Measurements from ENCODE around the gene ARHGEF38.

The ARHGEF38 gene

GRCh38 chr4:105619188-105619931 lies 66.9 kb downstream of the ARHGEF38 start:
- no peak for DNase-seq

GRCh38 chr4:105620640-105621323 lies 68.4 kb downstream of the ARHGEF38 start:
- no peak for DNase-seq

- DNase-seq = no peak
Observed at GRCh38 chr4:105622269-105622668, 69.8 kb downstream of the ARHGEF38 start.

GRCh38 chr4:105623099-105623498 lies 70.7 kb downstream of the ARHGEF38 start:
- no peak for DNase-seq

- DNase-seq = no peak
Observed at GRCh38 chr4:105624530-105624929, 72.1 kb downstream of the ARHGEF38 start.

GRCh38 chr4:105625214-105625613 lies 72.8 kb downstream of the ARHGEF38 start:
- DNase-seq = no peak

- no peak for DNase-seq
Observed at GRCh38 chr4:105626846-105627245, 74.4 kb downstream of the ARHGEF38 start.

GRCh38 chr4:105627620-105628019 lies 75.2 kb downstream of the ARHGEF38 start:
- DNase-seq = no peak

GRCh38 chr4:105630670-105631655 lies 78.5 kb downstream of the ARHGEF38 start:
- no peak for DNase-seq

- DNase-seq = no peak
Observed at GRCh38 chr4:105631818-105632400, 79.5 kb downstream of the ARHGEF38 start.

- no peak for DNase-seq
Observed at GRCh38 chr4:105632599-105632998, 80.2 kb downstream of the ARHGEF38 start.

- no peak for DNase-seq
Observed at GRCh38 chr4:105633241-105633640, 80.8 kb downstream of the ARHGEF38 start.

GRCh38 chr4:105634402-105635080 lies 82.1 kb downstream of the ARHGEF38 start:
- no peak for DNase-seq

GRCh38 chr4:105637408-105638176 lies 85.2 kb downstream of the ARHGEF38 start:
- DNase-seq = peak in 1 of 5 experiments; percentile 3

GRCh38 chr4:105641845-105642244 lies 89.4 kb downstream of the ARHGEF38 start:
- no peak for DNase-seq

- no peak for DNase-seq
Observed at GRCh38 chr4:105644257-105644656, 91.8 kb downstream of the ARHGEF38 start.

- no peak for DNase-seq
Observed at GRCh38 chr4:105645440-105645839, 93.0 kb downstream of the ARHGEF38 start.

- DNase-seq = no peak
Observed at GRCh38 chr4:105650190-105650589, 97.8 kb downstream of the ARHGEF38 start.

GRCh38 chr4:105651884-105652283 lies 99.5 kb downstream of the ARHGEF38 start:
- no peak for DNase-seq

GRCh38 chr4:105652286-105652888 lies 100.0 kb downstream of the ARHGEF38 start:
- no peak for DNase-seq
